NCI-H748 (cell line): ENCODE results near the gene GSG1L.

Source experiments
- DNase-seq: peaks from one replicate; lab custom pipeline; 2025; ENCODE audit not compliant: unreplicated experiment; lab: John Stamatoyannopoulos, UW

The GSG1L gene

DNA sequence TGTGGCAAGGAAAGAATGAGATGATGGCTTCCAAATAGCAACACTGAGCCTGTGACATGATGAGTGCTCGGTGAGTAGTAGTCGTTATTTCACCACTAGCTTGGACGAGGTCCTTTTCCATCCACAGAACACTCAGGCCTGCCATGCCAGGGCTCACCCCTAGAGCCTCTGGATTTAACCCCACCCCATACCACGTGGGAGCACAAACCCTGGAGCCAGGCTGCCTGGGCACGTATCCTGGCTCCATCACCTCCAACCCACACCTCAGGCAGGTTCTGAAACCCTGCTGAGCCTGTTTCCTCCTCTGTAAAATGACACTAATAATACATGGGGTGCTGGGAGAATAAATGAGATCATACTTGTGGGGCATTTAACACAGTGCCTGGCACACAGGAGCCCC lies 321.2 kb downstream of the GSG1L start:
- DNase-seq = no peak

DNA sequence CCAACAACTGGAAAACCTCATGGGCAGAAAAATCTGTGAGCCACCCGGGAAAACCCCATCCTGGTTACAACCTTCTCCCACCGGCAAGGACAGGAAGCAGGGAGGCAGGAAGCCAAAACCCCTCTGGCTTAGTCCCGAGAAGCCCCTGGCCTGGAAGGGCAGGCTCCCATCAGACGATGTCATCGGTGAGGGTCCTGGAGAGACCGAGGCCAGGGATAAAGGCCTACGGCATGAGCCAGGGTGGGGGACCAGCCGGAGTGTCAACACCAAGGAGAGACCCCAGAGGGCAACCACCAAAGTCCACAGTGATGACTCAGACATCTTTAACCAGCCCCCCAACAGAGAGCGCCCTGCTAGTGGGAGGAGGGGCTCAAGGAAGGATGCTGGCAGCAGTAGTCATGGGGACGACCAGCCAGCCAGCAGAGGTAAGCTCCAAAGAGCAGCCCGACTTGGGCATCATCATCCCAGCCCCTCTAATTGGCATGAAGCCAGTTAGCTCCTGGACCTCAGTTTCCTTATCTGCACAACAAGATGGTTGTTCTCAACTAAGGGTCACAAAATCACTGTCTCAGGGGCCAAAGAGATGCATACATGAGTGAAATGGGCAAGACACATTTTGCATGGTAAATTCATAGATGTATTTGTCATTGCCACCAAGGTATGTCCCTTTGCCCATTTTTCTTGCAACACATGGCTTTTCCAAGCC lies 322.9 kb downstream of the GSG1L start:
- no peak for DNase-seq

DNA sequence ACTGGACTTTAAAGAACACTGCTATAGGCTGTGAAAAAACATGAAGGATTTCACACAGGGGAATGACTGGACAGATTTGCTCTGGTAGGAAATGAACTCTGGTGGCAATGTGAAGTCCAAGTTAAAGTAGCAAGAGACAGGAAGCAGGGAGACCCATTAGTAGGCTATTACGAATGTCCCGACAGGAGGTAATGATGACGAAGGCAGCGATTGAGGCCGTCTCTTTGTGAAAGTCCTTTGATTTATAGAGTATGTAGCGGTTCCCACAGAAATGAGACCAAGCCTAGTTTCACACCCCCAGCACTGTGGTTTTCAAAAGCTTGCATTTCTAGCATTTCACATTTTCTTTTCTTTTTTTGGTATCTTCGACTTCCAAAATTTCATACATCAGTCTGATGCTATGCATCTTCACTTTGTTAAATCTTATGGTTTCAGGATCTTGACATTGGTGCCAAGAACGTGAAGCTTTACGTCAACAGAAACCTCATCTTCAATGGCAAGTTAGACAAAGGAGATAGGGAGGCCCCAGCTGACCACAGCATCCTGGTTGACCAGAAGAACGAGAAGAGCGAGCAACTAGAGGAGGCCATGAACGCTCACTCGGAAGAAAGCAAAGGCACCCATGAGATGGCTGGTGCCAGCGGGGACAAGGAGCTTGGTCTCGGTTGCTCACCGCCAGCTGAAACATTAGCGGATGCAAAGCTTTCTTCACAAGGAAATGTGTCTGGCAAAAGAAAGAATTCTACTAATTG lies 323.7 kb downstream of the GSG1L start:
- no peak for DNase-seq

DNA sequence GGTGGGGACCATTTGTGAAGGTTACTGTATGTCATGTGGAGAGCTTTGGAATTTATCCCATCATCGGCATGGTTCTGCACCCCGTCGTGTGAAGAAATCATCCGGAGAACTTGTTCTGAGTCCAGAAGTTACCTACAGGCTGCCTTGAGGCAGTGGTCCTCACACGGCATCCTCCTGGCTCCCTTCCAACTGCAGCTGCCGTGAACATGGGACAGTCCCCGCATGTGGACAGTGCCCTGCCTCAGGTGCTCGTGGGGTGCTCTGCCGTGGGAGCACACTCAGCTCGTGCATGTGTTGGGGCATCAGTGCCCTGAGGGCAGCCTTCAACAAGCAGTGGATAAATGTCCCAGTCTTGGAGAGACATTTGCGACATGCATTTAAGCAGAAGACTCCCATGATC lies 324.9 kb downstream of the GSG1L start:
- DNase-seq = no peak
